HG02885 (cell line): ENCODE results near the gene ST6GALNAC6.

Source experiments
- ATAC-seq: cut with Tn5 transposase; IDR thresholded peaks from one replicate; pipeline ENCODE4 v1.9.1; 2021; ENCODE audit warnings: mild to moderate bottlenecking; ENCODE audit not compliant: unreplicated experiment, poor library complexity

The ST6GALNAC6 gene

GRCh38 chr9:127899128-127899943 is at the start of gene ST6GALNAC6:
Gene ST6GALNAC6 (minus strand): TSS chr9:127899603. CDS start chr9:127897981, 1,622 bp downstream.
- ATAC-seq: peak; percentile 73

DNA sequence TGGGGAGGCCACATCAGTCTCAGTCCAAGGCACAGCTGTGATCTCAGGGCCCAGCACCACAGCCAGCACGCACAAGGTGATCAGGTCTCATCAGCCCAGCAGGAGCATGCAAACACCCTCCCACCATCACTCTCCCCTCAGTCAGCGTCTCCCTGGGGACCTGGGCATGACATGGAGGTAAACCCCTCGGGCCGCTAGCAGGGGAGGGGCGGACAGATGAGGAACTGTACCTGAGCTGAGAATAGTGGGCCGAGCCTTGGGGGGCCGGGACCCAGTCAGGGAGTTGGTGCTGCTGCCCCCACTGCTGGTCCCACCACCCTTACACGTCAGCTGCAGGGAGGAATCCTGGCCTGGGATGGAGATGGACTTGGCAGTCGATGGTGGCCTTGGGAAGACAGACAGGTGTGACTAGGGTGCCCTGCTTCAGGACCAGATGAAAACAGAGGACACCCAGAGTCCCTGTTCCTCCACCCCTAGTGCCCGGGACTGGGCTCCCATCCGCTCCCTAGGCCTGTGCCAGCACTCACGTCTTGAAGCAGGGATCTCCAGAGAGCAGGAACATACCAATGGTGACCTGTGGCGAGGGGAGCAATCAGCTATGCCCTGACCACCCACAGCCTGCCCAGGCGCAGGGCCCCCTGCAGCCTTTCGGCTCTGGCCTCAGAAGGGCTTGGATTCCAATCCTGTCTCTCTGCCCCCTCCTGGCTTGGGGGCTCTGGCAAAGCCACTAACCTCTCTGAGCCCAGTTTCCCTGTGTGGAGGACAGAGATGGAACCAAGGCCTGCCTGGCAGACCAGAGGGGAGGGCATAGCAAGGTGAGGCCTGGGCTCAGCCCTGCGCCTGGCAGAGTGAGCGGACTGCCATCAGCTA is 48.7 kb upstream of the ST6GALNAC6 start:
- ATAC-seq: no peak

GRCh38 chr9:127946728-127947127 is 47.3 kb upstream of the ST6GALNAC6 start:
- no peak for ATAC-seq

DNA sequence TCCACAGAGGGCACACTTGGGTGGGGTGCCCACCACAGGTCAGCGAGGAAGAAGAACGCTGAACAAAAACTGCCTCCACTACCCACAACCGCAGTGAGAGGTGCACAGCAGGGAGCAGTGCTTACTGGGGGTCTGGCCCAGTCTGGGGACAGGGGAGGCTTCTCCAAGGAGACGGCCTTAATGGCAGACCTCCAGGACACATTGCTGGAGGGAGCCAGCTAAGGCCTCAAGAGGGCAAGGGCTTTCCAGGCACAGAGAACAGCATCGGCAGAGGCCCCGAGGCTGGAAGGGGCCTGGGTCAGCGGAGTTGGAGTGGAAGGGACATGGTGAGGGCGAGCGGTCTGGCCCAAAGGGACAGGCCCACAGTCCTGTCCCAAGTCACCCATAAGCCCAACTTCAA is 46.5 kb upstream of the ST6GALNAC6 start:
- no peak for ATAC-seq

DNA sequence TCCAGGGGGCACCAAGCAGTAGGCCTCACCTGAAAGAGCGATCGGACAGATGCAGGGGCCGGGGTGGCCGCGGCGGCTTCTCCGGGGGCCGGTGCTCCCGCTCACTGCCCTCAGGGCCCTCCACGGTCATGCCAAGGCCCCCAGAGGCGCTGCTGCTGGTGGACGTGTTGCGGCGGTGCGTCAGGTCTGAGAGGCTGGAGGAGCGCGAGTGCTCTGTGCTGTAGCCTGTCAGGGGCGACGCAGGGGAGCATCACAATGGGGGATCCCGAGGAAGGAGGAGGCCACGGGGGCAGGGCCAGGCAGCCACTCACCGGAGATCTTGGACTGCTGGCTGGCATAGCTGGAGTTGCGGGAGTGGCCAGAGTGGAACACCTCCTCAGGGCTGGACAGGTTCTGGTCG is 45.9 kb upstream of the ST6GALNAC6 start:
- ATAC-seq: no peak

DNA sequence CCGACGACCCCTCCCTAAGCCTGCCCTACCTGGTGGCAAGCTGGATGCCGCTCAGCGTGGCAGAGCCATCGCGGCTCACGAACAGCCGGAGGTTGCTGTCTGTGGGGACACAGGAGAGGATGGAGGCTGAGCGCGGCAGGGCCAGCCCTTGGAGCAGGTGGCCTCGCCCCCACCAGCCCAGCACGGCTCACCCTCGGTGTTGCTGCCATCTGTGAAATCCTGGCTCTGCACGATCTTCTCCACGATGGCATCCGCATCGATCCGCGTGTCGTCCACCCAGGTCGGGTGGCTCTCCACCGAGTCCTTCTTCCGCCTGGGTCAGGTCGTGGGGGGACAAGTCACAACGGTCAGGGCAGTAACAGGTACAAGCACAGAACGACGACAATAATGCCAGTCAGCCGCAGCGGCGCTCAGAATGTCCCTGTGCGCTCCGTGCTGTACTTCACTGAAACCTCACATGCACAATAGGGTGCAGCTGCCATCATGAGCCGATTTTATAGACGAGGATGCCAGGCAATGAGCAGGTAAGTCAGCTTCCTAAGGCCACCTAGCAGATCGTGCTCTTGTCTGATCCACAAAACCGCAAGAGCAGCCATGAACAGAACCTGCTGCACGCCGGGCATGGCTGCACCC is 45.3 kb upstream of the ST6GALNAC6 start:
- ATAC-seq: no peak

DNA sequence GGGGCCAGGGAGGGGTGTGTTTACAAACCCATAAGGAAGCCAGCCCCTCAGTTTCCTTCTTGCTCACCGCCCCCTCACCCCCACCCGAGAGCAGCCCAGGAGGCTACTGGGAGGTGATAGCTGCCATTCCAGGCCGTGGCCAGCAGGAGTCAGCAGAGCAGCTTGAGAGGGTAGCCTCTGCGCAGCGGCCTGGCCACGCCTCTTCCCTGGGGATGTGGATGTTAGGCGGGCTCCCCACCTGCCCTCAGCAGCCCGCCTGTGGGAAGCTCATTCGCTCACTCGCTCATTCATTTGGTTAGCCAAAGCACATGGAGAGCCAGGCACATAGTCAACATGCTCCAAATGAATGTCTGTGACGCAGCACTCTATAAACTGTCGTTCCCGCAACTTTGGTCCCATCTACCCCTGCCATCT is 44.3 kb upstream of the ST6GALNAC6 start:
- no peak for ATAC-seq

DNA sequence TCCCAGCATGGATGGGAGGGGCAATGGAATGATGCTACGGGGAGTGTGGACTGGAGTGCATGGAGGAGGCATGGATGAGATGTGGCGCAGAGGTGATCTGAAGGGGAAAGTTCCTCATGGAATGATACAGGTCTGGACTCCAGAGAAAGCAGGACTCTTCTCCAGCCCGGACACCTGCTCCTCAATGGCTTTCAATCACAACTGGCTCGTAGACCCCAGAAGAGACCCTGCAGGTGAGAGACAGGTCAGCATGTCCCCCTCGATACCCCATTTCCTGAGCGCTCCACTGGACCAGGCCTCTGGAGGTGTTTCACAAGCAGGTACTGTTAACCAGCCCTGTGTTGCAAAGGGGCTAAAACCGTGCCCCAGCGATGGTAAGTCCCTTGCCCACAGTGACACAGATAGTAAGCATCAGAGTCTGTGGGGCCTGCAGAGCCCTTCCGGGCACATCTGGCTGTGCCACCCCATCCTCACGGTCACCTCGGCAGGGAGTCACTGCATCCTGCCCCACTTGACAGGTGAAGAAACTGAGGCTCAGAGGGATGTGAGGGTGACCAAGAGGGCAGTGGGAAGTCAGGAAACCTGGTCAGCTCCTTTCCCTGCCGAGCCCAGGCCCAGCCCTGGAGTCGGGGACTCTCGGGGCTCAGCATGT is 43.7 kb upstream of the ST6GALNAC6 start:
- no peak for ATAC-seq

DNA sequence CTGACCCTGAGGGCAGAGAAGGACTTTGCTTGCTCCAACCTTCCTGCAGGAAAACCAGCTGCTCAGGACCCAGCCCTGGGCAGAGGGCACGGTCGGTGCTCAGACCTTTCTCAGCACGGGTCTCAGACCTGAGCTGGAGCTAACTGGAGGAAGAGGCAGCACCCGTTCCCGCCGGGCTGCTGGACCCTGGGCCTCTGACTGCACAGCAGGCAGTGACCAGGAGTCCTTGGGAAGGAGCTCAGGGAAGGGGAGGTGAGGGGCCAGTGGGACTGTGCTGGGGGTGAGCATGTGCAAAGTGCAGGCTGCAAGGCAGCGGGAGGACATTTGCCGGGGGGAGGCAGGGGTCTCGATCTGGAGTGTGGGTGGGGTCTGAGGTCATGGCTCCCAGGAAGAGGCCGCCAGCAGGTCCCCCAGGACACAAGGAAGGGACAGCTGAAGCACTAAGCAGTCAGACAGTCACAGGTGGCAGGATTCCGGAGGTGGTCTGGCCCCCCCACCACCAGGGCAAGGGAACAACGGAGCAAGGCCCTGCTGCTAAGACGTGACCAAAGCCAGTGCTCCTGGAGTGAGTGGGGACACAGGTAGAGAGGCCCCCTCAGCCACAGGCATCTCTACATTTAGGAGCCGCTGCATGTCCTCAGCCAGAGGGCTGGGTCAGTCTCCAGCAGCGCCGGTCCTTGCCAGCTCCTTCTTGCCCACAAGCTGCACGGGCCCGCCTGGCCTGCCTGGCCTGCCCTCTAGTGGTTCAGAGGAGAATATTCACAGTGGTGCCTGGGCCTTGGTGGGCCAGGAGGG is 43.0 kb upstream of the ST6GALNAC6 start:
- no peak for ATAC-seq

DNA sequence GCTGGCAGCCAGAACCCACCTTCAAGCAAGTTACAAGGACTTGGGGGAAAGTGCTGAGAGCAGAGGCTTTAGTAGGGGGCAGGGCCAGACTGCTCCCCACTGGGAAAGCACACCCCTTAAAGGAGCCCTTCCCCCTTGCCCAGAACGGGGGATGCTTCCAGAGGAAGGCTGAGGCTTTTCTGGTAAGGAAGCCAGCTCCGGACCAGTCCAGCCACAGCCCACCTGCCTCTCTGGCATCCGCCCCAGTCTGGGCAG is 42.5 kb upstream of the ST6GALNAC6 start:
- no peak for ATAC-seq

GRCh38 chr9:127941062-127941960 is 41.9 kb upstream of the ST6GALNAC6 start:
- ATAC-seq: no peak

DNA sequence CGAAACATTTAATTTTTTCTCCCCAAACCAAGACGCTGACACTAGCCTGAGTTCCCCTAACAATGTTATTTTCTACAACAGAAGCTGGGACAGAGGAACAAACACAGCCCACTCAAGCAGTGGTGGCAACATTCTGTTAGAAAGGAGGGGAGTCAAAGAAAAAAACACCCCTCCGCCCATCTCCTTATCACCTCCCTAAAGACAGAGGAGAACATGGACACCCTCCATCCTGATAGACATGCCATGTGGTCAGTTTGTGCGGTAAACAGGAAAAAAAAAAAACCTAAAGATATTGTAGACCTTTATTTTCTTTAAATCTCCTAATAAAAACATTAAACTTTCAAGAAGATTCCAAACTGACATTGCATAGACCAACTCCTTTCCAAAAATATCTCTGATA is 41.2 kb upstream of the ST6GALNAC6 start:
- ATAC-seq: no peak

GRCh38 chr9:127938298-127938690 is 38.9 kb upstream of the ST6GALNAC6 start:
- no peak for ATAC-seq

- ATAC-seq: peak; percentile 93
Observed at GRCh38 chr9:127937388-127938297, 38.2 kb upstream of the ST6GALNAC6 start, which contains the start of gene DPM2. Gene DPM2 (minus strand): TSS chr9:127937854. CDS start chr9:127937820, 34 bp downstream.

DNA sequence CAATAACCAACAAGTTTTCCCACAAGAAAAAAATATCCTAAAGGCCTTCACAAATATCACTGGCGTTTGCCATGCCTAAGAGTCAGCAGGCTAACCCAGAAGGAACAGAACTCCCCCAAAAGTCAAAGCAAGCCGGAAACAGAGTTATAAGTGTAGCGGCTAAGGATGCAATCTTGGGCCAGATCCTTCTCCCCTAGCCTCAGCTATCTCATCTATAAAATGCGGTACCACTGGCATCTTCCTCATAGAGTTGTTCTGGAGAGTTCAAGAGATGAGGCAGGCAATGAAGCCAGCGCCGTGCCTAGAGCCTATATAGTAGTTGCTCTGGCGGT is 37.6 kb upstream of the ST6GALNAC6 start:
- ATAC-seq: no peak

DNA sequence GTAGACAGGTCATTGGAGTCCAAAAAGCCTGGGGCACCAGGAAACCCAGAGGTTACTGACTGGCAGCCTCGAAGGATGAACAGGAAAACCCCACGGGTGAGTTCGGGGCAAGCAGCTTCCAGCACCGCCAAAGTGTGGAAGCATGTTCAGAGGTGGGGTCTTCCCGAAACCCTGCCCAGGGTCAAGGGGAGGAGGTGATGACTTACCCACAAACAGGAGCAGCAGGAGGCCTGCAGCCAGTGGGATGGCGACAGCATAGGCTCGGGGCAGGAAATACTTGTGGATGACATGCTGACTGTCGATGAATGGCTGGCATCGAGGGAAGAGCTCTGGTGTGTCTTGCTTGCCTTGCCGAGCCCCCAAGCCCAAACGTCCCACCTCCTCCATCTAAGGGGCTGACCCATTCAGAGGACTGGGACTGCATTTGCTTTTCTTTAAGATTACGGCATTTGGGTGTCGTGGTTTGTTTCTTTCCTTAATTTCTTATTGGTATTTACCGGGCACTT is 37.0 kb upstream of the ST6GALNAC6 start:
- no peak for ATAC-seq

- ATAC-seq: no peak
Observed at GRCh38 chr9:127935765-127936221, 36.4 kb upstream of the ST6GALNAC6 start.

GRCh38 chr9:127934986-127935385 is 35.6 kb upstream of the ST6GALNAC6 start:
- ATAC-seq: no peak
